PC-9 (cell line): ENCODE results near the gene HOXD10. TPM values are rescaled to one million over a fixed set of nuclear protein-coding genes. Genes with fewer than 3 reads are reported as not detected.

ENCODE experiments used
- BruUV-seq: library from RNA; stranded (reverse); fragments of 400-500 nt; replicated peaks from 2 replicates; lab custom pipeline; 2021; lab: Mats Ljungman, UMichigan
- CTCF ChIA-PET: fragments of 300-600 bp; sonication (Branson Sonifier 250); formaldehyde crosslinking; loops from one replicate; lab custom pipeline; 2022; ENCODE audit warnings: antibody characterized with exemption; lab: Charles Lee
- POLR2A ChIA-PET: fragments of 300-600 bp; sonication (Branson Sonifier 250); formaldehyde crosslinking; loops from one replicate; lab custom pipeline; 2022; ENCODE audit warnings: antibody characterized with exemption; ENCODE audit not compliant: unreplicated experiment; lab: Charles Lee
- DNase-seq, 2 experiments: peaks; one replicate each; pipeline versions ENCODE4 v3.0.0 to v3.0.0-alpha.2; 2015 to 2022; ENCODE audit warnings: mixed read lengths in 1 of 2
- H2AFZ ChIP-seq: fragments of 200-600 bp; sonication (generic); 2 replicates; pipeline ENCODE4 v1.8.1; 2017; ENCODE audit warnings: antibody characterized with exemption
- H3F3A ChIP-seq: fragments of 200-600 bp; sonication (generic); 2 replicates; pipeline ENCODE4 v1.8.1; 2017; ENCODE audit warnings: antibody characterized with exemption, mild to moderate bottlenecking, low read depth; ENCODE audit not compliant: insufficient read depth
- H3K27ac ChIP-seq: fragments of 200-600 bp; sonication (generic); 2 replicates; pipeline ENCODE4 v1.6.1; 2016; ENCODE audit warnings: mixed run types
- H3K27me3 ChIP-seq: fragments of 200-600 bp; sonication (generic); 2 replicates; pipeline ENCODE4 v1.6.1; 2016; ENCODE audit warnings: low read depth, mixed run types; ENCODE audit not compliant: insufficient read depth
- H3K36me3 ChIP-seq: fragments of 200-600 bp; sonication (generic); 2 replicates; pipeline ENCODE4 v1.6.1; 2016; ENCODE audit warnings: low read depth, mixed run types
- H3K4me1 ChIP-seq: fragments of 200-600 bp; sonication (generic); replicated peaks from 2 replicates; pipeline ENCODE4 v1.6.1; 2016; ENCODE audit warnings: mixed run types; ENCODE audit not compliant: insufficient read depth
- H3K4me2 ChIP-seq: fragments of 200-600 bp; sonication (generic); 2 replicates; pipeline ENCODE4 v1.6.1; 2017; ENCODE audit warnings: mixed run types
- H3K4me3 ChIP-seq: fragments of 200-600 bp; sonication (generic); 2 replicates; pipeline ENCODE4 v1.6.1; 2016; ENCODE audit warnings: mixed run types
- H3K79me2 ChIP-seq: fragments of 200-600 bp; sonication (generic); 2 replicates; pipeline ENCODE4 v1.6.1; 2017; ENCODE audit warnings: low read depth, mixed run types
- H3K9me2 ChIP-seq: fragments of 200-600 bp; sonication (generic); 2 replicates; pipeline ENCODE4 v1.8.1; 2017; ENCODE audit warnings: mild to moderate bottlenecking; ENCODE audit not compliant: insufficient read depth
- H3K9me3 ChIP-seq: fragments of 200-600 bp; sonication (generic); 2 replicates; pipeline ENCODE4 v1.8.1; 2016; ENCODE audit warnings: low read depth; ENCODE audit not compliant: insufficient read depth
- H4K20me1 ChIP-seq: fragments of 200-600 bp; sonication (generic); 2 replicates; pipeline ENCODE4 v1.8.1; 2017; ENCODE audit not compliant: insufficient read depth
- CTCF ChIP-seq: fragments of 200-600 bp; sonication (generic); conservative IDR thresholded peaks from 2 replicates; pipeline ENCODE4 v1.6.1; 2017; ENCODE audit warnings: mixed run types, antibody characterized with exemption, mild to moderate bottlenecking, moderate library complexity
- EZH2 ChIP-seq: fragments of 200-600 bp; sonication (generic); IDR thresholded peaks from 2 replicates; pipeline ENCODE4 v1.8.0; 2017; ENCODE audit warnings: antibody characterized with exemption, low read depth
- intact Hi-C: fragments of 100-400 bp; cut with micrococcal nuclease; formaldehyde crosslinking; loops from one replicate; pipeline ENCODE4 v1.10.0; 2022; ENCODE audit not compliant: unreplicated experiment
- total RNA-seq: library from RNA; stranded (reverse); gene quantifications from 2 replicates; pipeline ENCODE4 v1.2.3, GENCODE V29; 2021

Gene HOXD10
- total RNA-seq, 1 experiment from 2014 or later = not detected

- Histone ChIP-seq H3K27me3 (peaks cover 27% of the 10 kb centered on the region), H3F3A (no peaks in the 10 kb centered on the region), H3K4me2 (no peak overlapping the region), H2AFZ (no peak overlapping the region), H3K4me3 (no peak overlapping the region), H3K4me1 (no peaks in the 10 kb centered on the region), H3K9me2 (no peaks in the 10 kb centered on the region), H3K36me3 (no peaks in the 10 kb centered on the region), H3K27ac (no peak overlapping the region), H3K79me2 (no peaks in the 10 kb centered on the region), H4K20me1 (no peaks in the 10 kb centered on the region), H3K9me3 (no peaks in the 10 kb centered on the region)
- intact Hi-C loops = no loop called here
- no TSS peak for BruUV-seq
- CTCF ChIA-PET = no interaction called here
- POLR2A ChIA-PET = no interaction called here
- TF ChIP-seq EZH2 (no peak), CTCF (no peak)
- no peak for DNase-seq
These were observed 12.7 kb upstream of the HOXD10 start for GRCh38 chr2:176103742-176104315.

GRCh38 chr2:176104316-176105077 is 12.1 kb upstream of the HOXD10 start:
- Histone ChIP-seq H3K4me3 (no peak overlapping the region), H3K9me2 (no peaks in the 10 kb centered on the region), H4K20me1 (no peaks in the 10 kb centered on the region), H3F3A (no peaks in the 10 kb centered on the region), H3K4me1 (no peaks in the 10 kb centered on the region), H3K4me2 (no peak overlapping the region), H3K79me2 (no peaks in the 10 kb centered on the region), H3K36me3 (no peaks in the 10 kb centered on the region), H3K9me3 (no peaks in the 10 kb centered on the region), H3K27ac (no peak overlapping the region), H2AFZ (no peak overlapping the region), H3K27me3 (peaks cover 27% of the 10 kb centered on the region)
- POLR2A ChIA-PET = no interaction called here
- CTCF ChIA-PET = no interaction called here
- intact Hi-C loops = no loop called here
- no peak for TF ChIP-seq EZH2
- TF ChIP-seq CTCF = no peak
- no TSS peak for BruUV-seq
- DNase-seq = no peak

- H3K4me1 ChIP-seq = no peaks in the 10 kb centered on the region
- ChIA-PET POLR2A (no interaction called here), CTCF (no interaction called here)
- H3K27me3 ChIP-seq = peaks cover 27% of the 10 kb centered on the region
- no peaks in the 10 kb centered on the region for H3K79me2 ChIP-seq
- H3K4me2 ChIP-seq = no peak overlapping the region
- no peaks in the 10 kb centered on the region for H3K9me2 ChIP-seq
- no peaks in the 10 kb centered on the region for H4K20me1 ChIP-seq
- intact Hi-C loops = no loop called here
- H3K27ac ChIP-seq = no peak overlapping the region
- no peaks in the 10 kb centered on the region for H3K9me3 ChIP-seq
- H3K4me3 ChIP-seq = no peak overlapping the region
- H3F3A ChIP-seq = no peaks in the 10 kb centered on the region
- H2AFZ ChIP-seq = no peak overlapping the region
- TF ChIP-seq EZH2 = no peak
- no peak for TF ChIP-seq CTCF
- no TSS peak for BruUV-seq
- DNase-seq = no peak
- no peaks in the 10 kb centered on the region for H3K36me3 ChIP-seq
These were observed 11.4 kb upstream of the HOXD10 start for GRCh38 chr2:176105078-176105729.
